Astrocyte (in vitro differentiated cells and primary cell): ENCODE data around the gene SGK1. TPM values are rescaled to one million over a fixed set of nuclear protein-coding genes. Genes with fewer than 3 reads are reported as not detected.
"Not testable (repeated sequence)": the region's sequence is repeated elsewhere in the genome, so short reads cannot be mapped to it uniquely, and the experiment has no call there.

Source experiments
- DNase-seq: peaks from one replicate; pipeline ENCODE4 v3.0.0-alpha.2; 2010; ENCODE audit warnings: low read depth
- FAIRE-seq: peaks from 2 replicates; lab custom pipeline; 2011; peaks lifted over from hg19 to GRCh38; lab: Jason Lieb, UNC
- H2AFZ ChIP-seq: 2 replicates; pipeline ENCODE4 v1.6.0; 2012; ENCODE audit warnings: low read depth, low read length, inconsistent platforms
- H3K27ac ChIP-seq: 2 replicates; pipeline ENCODE4 v1.5.1; 2011; ENCODE audit warnings: low read depth, low read length, inconsistent platforms
- H3K27me3 ChIP-seq: 2 replicates; pipeline ENCODE4 v1.6.0; 2011; ENCODE audit warnings: low read length, inconsistent platforms; ENCODE audit not compliant: insufficient read depth
- H3K36me3 ChIP-seq: 2 replicates; pipeline ENCODE4 v1.5.1; 2011; ENCODE audit warnings: low read length, inconsistent platforms; ENCODE audit not compliant: insufficient read depth
- H3K4me1 ChIP-seq: 2 replicates; pipeline ENCODE4 v1.5.1; 2011; ENCODE audit warnings: low read length, inconsistent platforms; ENCODE audit not compliant: insufficient read depth
- H3K4me2 ChIP-seq: 2 replicates; pipeline ENCODE4 v1.6.0; 2012; ENCODE audit warnings: low read length, inconsistent platforms
- H3K4me3 ChIP-seq: 2 replicates; pipeline ENCODE4 v1.5.1; 2011; ENCODE audit warnings: low read depth, mild to moderate bottlenecking, low read length, inconsistent platforms; ENCODE audit not compliant: insufficient read depth
- H3K79me2 ChIP-seq: 2 replicates; pipeline ENCODE4 v1.6.0; 2012; ENCODE audit warnings: mild to moderate bottlenecking, low read length, inconsistent platforms; ENCODE audit not compliant: insufficient read depth
- H3K9ac ChIP-seq: 2 replicates; pipeline ENCODE4 v1.6.0; 2012; ENCODE audit warnings: mild to moderate bottlenecking, low read length, inconsistent platforms
- H3K9me3 ChIP-seq: 2 replicates; pipeline ENCODE4 v1.5.1; 2012; ENCODE audit warnings: low read depth, mild to moderate bottlenecking, low read length, inconsistent platforms; ENCODE audit not compliant: insufficient read depth
- H4K20me1 ChIP-seq: 2 replicates; pipeline ENCODE4 v1.6.0; 2012; ENCODE audit warnings: low read length, inconsistent platforms; ENCODE audit not compliant: insufficient read depth
- H3K27ac Mint-ChIP-seq: one replicate; pipeline ENCODE4 v1.8.0; 2021; ENCODE audit warnings: mild to moderate bottlenecking, mixed read lengths; ENCODE audit not compliant: unreplicated experiment
- H3K27me3 Mint-ChIP-seq: one replicate; pipeline ENCODE4 v1.8.0; 2021; ENCODE audit warnings: low read depth, mixed read lengths; ENCODE audit not compliant: unreplicated experiment
- H3K36me3 Mint-ChIP-seq: one replicate; pipeline ENCODE4 v1.8.0; 2021; ENCODE audit warnings: low read depth, mixed read lengths; ENCODE audit not compliant: unreplicated experiment
- H3K4me1 Mint-ChIP-seq: one replicate; pipeline ENCODE4 v1.8.0; 2021; ENCODE audit warnings: low read depth, mixed read lengths; ENCODE audit not compliant: unreplicated experiment
- H3K4me3 Mint-ChIP-seq: one replicate; pipeline ENCODE4 v1.8.0; 2021; ENCODE audit warnings: mild to moderate bottlenecking, moderate library complexity, mixed read lengths; ENCODE audit not compliant: unreplicated experiment
- H3K9me3 Mint-ChIP-seq: one replicate; pipeline ENCODE4 v1.8.0; 2021; ENCODE audit warnings: mild to moderate bottlenecking, mixed read lengths; ENCODE audit not compliant: unreplicated experiment
- CTCF ChIP-seq: IDR thresholded peaks from 2 replicates; pipeline ENCODE4 v1.5.1; 2011; ENCODE audit warnings: low read depth, mild to moderate bottlenecking, inconsistent platforms, low read length, moderate library complexity; ENCODE audit not compliant: insufficient read depth
- EZH2 ChIP-seq: IDR thresholded peaks from 2 replicates; pipeline ENCODE4 v1.6.1; 2012; ENCODE audit warnings: mild to moderate bottlenecking, low read length, inconsistent platforms; ENCODE audit not compliant: insufficient read depth
- total RNA-seq: library from RNA; stranded (reverse); gene quantifications from 2 replicates; pipeline ENCODE4 v1.2.1, GENCODE V29; 2021

The SGK1 gene
- total RNA-seq, 1 donor from 2014 or later, result 117 TPM

- Histone ChIP-seq H3K27me3 (no peaks in the 10 kb centered on the region), H3K4me1 (no peaks in the 10 kb centered on the region), H4K20me1 (no peaks in the 10 kb centered on the region), H3K9ac (no peak overlapping the region), H3K36me3 (no peaks in the 10 kb centered on the region), H3K79me2 (no peaks in the 10 kb centered on the region), H3K4me2 (no peak overlapping the region), H3K27ac (no peak overlapping the region), H3K9me3 (no peaks in the 10 kb centered on the region), H2AFZ (no peak overlapping the region), H3K4me3 (no peak overlapping the region)
- Mint-ChIP-seq H3K27me3 (no peaks in the 10 kb centered on the region), H3K4me3 (no peak overlapping the region), H3K4me1 (peaks cover 2% of the 10 kb centered on the region), H3K9me3 (no peaks in the 10 kb centered on the region), H3K27ac (no peak overlapping the region), H3K36me3 (no peaks in the 10 kb centered on the region)
- FAIRE-seq, result no peak
- TF ChIP-seq CTCF, result no peak
- TF ChIP-seq EZH2, result no peak
- DNase-seq, result peak; percentile 18
Measured at GRCh38 chr6:134198093-134198492, 119.8 kb downstream of the SGK1 start.

GRCh38 chr6:134197685-134198084 lies 120.2 kb downstream of the SGK1 start:
- H3K4me2 ChIP-seq, H3K79me2 ChIP-seq, H3K36me3 ChIP-seq, FAIRE-seq, H3K9me3 ChIP-seq, H3K9me3 Mint-ChIP-seq, H4K20me1 ChIP-seq, H3K4me3 Mint-ChIP-seq, H3K27me3 Mint-ChIP-seq, H3K9ac ChIP-seq, H3K36me3 Mint-ChIP-seq, H3K27me3 ChIP-seq, H3K27ac Mint-ChIP-seq, H3K4me1 Mint-ChIP-seq, H3K4me3 ChIP-seq, H2AFZ ChIP-seq, H3K27ac ChIP-seq, H3K4me1 ChIP-seq, DNase-seq: not testable (repeated sequence)

GRCh38 chr6:134196568-134197193 lies 121.2 kb downstream of the SGK1 start:
- Histone ChIP-seq H3K4me2 (no peak overlapping the region), H3K4me3 (no peak overlapping the region), H3K27me3 (no peaks in the 10 kb centered on the region), H3K4me1 (no peaks in the 10 kb centered on the region), H3K27ac (no peak overlapping the region), H3K79me2 (no peaks in the 10 kb centered on the region), H3K9me3 (no peaks in the 10 kb centered on the region), H4K20me1 (no peaks in the 10 kb centered on the region), H3K9ac (no peak overlapping the region), H2AFZ (no peak overlapping the region), H3K36me3 (no peaks in the 10 kb centered on the region)
- Mint-ChIP-seq H3K4me1 (peaks cover 2% of the 10 kb centered on the region), H3K36me3 (no peaks in the 10 kb centered on the region), H3K27ac (no peak overlapping the region), H3K27me3 (no peaks in the 10 kb centered on the region), H3K4me3 (no peak overlapping the region), H3K9me3 (no peaks in the 10 kb centered on the region)
- no peak for TF ChIP-seq EZH2
- DNase-seq (peak; percentile 67), FAIRE-seq (no peak)
